Glutamatergic neuron (in vitro differentiated cells): ENCODE results near the gene NHERF2. TPM values are rescaled to one million over a fixed set of nuclear protein-coding genes. Genes with fewer than 3 reads are reported as not detected.

Experiments
- DNase-seq: peaks from one replicate; pipeline ENCODE4 v3.0.0; 2022
- H3K27ac Mint-ChIP-seq: one replicate; pipeline ENCODE4 v1.8.0; 2020; ENCODE audit warnings: mild to moderate bottlenecking, mixed read lengths, inconsistent platforms; ENCODE audit not compliant: unreplicated experiment
- H3K27me3 Mint-ChIP-seq: one replicate; pipeline ENCODE4 v1.8.0; 2020; ENCODE audit warnings: mild to moderate bottlenecking, moderate library complexity, mixed read lengths, inconsistent platforms; ENCODE audit not compliant: unreplicated experiment
- H3K36me3 Mint-ChIP-seq: one replicate; pipeline ENCODE4 v1.8.0; 2020; ENCODE audit warnings: mild to moderate bottlenecking, mixed read lengths, inconsistent platforms; ENCODE audit not compliant: unreplicated experiment
- H3K4me1 Mint-ChIP-seq: one replicate; pipeline ENCODE4 v1.8.0; 2020; ENCODE audit warnings: mild to moderate bottlenecking, low read depth, mixed read lengths, inconsistent platforms; ENCODE audit not compliant: unreplicated experiment
- H3K4me3 Mint-ChIP-seq: one replicate; pipeline ENCODE4 v1.8.0; 2020; ENCODE audit warnings: mild to moderate bottlenecking, mixed read lengths, inconsistent platforms; ENCODE audit not compliant: unreplicated experiment
- H3K9me3 Mint-ChIP-seq: one replicate; pipeline ENCODE4 v1.8.0; 2020; ENCODE audit warnings: mild to moderate bottlenecking, moderate library complexity, mixed read lengths, inconsistent platforms; ENCODE audit not compliant: unreplicated experiment
- total RNA-seq: library from RNA; stranded (reverse); fragmentation: NEBNext Ultra II Directional; extraction: Animal tissue kit (Norgen Biotek cat#: 25700); gene quantifications from one replicate; pipeline ENCODE4 v1.2.1, GENCODE V29; 2021; ENCODE audit not compliant: unreplicated experiment
- TF ChIP-seq, protein P1 (sequence below): fragments of 200-600 bp; sonication (generic); IDR thresholded peaks from one replicate; pipeline ENCODE4 v1.5.0; 2021; ENCODE audit not compliant: partially characterized antibody, unreplicated experiment

Gene NHERF2
- total RNA-seq, 1 donor from 2014 or later = 22.3 TPM

DNA sequence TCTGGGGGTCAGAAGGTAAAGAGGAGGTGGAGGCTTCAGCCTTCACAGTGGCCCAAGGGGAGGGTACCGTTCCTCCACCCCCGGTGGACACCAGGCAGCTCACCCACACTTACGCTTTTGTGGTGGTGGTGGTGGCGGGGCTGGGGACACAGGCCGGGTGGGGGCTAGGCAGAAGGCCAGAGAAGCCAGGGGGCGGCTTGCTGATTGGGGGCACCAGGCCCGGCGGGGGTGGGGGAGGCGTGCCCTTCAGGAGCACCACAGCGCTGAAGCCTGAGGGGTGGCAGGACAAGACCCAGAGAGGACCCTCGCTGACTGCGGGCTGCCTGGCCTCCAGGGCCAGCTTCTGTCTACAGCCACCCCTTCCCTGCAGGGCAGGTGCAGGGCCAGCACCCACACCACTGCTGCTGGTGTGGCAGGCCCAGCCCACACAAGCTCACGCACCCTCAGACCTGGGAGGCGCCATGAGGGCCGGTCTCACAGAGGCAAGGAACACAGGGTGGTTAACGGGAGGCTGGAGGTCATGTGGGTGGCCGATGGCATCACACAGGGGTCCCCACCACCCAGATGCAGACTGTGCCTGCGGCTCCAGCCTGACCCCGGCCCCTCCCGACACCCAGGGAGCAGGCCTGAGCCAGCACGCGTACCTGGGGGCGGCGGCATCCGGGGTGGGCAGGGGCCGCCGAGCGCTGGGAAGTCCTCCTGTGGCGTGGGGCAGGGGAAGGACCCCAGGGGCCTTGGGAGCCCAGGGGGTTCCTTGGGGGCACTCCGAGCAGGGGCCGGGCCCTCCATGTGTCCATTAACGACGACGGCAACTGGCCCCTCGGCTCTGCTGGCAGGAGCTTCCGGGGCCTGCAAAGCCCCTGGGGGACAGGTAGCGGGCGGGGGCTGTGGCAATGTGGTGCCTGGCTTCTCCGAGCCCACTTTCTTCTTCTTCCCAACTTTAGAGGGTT lies 27.6 kb upstream of the NHERF2 start:
- H3K4me1 Mint-ChIP-seq = no peaks in the 10 kb centered on the region

DNA sequence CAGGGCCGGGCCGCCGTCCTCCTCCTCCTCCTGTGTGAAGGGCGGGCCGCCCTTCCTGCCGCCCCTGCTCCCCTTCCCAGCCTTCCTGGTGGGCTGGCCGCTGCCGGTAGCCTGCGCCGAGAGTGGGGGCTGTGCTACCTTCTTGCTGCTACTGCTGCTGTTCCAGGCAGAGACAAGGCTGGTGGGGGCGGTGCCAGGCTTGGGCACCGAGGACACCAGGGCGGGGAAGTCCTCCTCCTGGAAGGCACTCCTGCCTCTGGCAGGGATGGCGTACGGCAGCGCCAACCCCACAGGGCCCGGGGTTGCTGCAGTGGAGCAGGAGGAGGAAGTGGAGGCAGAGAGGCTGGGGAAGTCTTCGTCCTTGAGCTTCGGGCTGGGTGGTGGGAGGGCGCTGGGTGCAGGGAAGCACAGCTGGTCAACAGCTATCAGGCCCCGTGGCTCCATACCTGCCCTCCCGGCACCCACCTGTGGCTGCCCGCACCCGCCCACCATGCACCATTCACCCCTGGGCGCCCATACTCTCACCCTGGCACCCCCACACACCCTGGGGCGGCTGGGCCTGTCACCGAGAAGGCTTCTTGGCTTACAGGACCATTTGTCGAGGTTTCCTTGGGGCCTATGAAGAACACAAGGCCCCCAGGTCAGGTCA lies 26.7 kb upstream of the NHERF2 start:
- Mint-ChIP-seq H3K4me3 (no peak overlapping the region), H3K4me1 (no peaks in the 10 kb centered on the region), H3K9me3 (peaks cover 8% of the 10 kb centered on the region), H3K27me3 (peaks cover 8% of the 10 kb centered on the region), H3K27ac (no peak overlapping the region), H3K36me3 (no peaks in the 10 kb centered on the region)
- TF ChIP-seq, protein P1, sequence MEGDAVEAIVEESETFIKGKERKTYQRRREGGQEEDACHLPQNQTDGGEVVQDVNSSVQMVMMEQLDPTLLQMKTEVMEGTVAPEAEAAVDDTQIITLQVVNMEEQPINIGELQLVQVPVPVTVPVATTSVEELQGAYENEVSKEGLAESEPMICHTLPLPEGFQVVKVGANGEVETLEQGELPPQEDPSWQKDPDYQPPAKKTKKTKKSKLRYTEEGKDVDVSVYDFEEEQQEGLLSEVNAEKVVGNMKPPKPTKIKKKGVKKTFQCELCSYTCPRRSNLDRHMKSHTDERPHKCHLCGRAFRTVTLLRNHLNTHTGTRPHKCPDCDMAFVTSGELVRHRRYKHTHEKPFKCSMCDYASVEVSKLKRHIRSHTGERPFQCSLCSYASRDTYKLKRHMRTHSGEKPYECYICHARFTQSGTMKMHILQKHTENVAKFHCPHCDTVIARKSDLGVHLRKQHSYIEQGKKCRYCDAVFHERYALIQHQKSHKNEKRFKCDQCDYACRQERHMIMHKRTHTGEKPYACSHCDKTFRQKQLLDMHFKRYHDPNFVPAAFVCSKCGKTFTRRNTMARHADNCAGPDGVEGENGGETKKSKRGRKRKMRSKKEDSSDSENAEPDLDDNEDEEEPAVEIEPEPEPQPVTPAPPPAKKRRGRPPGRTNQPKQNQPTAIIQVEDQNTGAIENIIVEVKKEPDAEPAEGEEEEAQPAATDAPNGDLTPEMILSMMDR = no peak
- DNase-seq = no peak

More for the DNA sequence above, 27.6 kb upstream of the NHERF2 start:
- no peak for DNase-seq
- Mint-ChIP-seq H3K27me3 (peaks cover 6% of the 10 kb centered on the region), H3K27ac (no peak overlapping the region), H3K9me3 (peaks cover 9% of the 10 kb centered on the region), H3K4me3 (no peak overlapping the region), H3K36me3 (no peaks in the 10 kb centered on the region)
- TF ChIP-seq, protein P1 = no peak

DNA sequence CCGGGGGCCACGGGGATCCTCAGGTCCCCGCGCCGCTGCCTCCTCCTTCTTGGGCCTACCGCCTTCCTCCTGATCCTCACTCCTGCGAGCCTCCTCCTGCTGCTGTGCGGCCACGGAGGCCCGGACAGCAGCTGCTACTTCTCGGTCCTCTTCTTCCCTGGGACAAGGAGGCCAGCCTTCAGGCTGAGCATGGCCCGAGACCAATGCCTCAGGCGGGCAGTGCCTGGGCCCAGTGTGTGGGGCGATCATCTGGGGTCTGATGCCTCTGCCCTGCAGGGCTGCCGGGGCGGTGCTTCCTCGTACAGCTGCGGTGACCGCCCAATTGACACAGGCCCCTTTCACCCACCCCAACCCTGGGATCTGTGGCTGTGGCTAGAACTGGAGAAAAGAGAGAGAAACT lies 25.7 kb upstream of the NHERF2 start:
- no peak for DNase-seq
- Mint-ChIP-seq H3K36me3 (no peaks in the 10 kb centered on the region), H3K4me1 (peaks cover 4% of the 10 kb centered on the region), H3K27ac (no peak overlapping the region), H3K9me3 (peaks cover 8% of the 10 kb centered on the region), H3K4me3 (no peak overlapping the region), H3K27me3 (peaks cover 8% of the 10 kb centered on the region)
- TF ChIP-seq, protein P1 = no peak

DNA sequence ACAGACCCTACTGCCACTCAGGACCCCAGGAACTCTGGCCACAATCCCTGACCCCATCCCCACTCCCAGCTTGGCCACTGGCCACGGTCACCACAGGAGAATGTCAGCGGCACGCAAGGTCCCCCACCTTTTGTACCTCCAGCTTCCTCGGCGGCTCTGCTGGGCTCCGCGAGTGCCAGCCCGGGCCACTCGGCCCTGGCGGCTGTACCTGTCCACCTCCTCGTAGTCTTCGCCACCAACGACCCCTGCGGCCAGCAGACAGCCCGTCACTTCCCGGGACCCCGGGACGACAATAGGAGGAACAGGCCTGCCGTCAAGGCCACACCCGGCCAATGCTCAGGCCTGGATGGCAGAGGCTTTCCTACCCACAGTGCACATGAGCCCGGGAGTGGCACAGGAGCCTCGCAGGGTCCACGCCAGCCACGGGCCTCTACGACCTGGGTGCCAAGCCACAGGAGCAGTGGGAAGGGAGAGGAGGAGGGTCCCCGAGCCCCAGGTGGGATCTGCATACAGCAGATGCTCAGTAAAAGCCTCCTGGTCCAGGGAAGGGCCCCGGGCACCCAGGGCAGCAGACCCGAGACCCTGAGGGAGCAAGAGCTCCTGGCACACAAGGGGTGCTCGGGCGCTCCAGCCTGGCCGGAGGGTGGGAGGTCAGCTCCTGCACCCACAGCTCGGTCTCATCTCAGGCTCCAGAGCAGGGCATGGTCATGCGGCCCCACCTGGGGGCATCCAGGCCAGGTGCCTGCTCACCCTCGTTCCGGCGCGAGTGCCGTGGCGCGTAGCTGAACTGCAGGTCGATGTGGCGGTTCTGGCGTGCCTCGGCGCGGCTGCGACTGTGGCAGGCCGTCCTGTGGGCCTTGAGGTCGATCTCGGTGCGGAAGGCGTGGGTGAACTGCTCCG lies 25.0 kb upstream of the NHERF2 start:
- H3K27me3 Mint-ChIP-seq = peaks cover 10% of the 10 kb centered on the region
- H3K27ac Mint-ChIP-seq = no peak overlapping the region
- peaks cover 8% of the 10 kb centered on the region for H3K9me3 Mint-ChIP-seq
- no peak for DNase-seq
- H3K4me1 Mint-ChIP-seq = peaks cover 10% of the 10 kb centered on the region
- no peaks in the 10 kb centered on the region for H3K36me3 Mint-ChIP-seq
- no peak overlapping the region for H3K4me3 Mint-ChIP-seq
- TF ChIP-seq, protein P1 = no peak
